ELR (cell line): ENCODE data around the gene EDAR.
A peak's percentile ranks its signal among the peaks of the same experiment; 100 is the strongest.

Experiments used
- DNase-seq: peaks from one replicate; pipeline ENCODE4 v3.0.0-alpha.2; 2015; ENCODE audit warnings: low read depth

EDAR gene

GRCh38 chr2:108988796-108989713 is at the start of gene EDAR:
EDAR (minus strand) TSS chr2:108989220; CDS start chr2:108931014, 58,206 bp downstream.
- DNase-seq, result peak; percentile 49

DNA sequence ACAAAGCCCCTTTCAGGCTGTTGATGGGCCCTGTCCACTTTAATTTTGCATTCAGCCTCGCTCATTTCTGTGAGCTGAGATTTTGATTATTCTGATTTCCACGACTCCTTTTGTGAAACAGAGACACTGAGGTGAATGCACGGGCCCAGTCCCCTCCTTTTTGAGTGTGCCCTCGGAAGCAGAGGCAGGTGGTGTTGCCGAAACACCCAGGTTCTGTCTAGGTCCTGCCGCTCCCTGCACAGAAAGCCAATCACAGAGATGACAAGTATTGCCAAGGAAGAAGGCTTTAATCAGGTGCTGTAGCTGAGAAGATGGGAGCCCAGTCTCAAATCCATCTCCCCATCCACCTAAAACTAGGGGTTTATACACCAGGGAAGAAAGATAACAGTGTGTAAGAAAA is 44.2 kb upstream of the EDAR start:
- no peak for DNase-seq

DNA sequence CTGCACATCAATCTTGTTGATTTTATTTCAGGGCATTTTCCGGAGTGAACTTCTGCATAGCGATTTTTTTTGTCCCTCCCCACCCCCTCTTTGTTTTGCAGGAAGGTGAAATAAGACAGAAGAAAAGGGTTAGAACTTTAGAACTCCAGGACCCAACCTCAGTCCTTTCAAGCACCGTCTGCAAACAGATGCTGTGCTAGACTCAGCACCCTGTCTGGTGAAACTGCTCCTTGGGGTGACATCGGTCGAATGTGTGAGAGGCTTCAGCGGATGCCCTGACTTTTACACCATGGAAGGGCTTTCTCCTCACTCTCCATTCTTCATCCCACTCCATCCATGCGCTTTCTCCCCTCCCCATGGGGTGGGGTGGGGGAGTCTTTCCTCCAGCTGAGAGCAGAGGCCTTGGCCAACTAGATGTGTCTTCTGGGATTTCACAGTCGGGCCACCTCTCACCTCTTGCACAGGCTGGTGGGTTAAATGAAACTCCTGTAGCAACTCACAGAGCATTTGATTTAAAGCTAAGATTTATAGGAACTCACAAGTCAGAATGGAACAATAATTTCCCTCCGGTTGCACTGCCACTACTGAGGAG is 43.3 kb upstream of the EDAR start:
- no peak for DNase-seq

- peak; percentile 21 for DNase-seq
These were observed 42.6 kb upstream of the EDAR start for GRCh38 chr2:109031476-109032228.

GRCh38 chr2:109030870-109031475 is 42.0 kb upstream of the EDAR start:
- DNase-seq, result no peak

- DNase-seq, result no peak
These were observed 40.6 kb upstream of the EDAR start for GRCh38 chr2:109029490-109030201.

DNA sequence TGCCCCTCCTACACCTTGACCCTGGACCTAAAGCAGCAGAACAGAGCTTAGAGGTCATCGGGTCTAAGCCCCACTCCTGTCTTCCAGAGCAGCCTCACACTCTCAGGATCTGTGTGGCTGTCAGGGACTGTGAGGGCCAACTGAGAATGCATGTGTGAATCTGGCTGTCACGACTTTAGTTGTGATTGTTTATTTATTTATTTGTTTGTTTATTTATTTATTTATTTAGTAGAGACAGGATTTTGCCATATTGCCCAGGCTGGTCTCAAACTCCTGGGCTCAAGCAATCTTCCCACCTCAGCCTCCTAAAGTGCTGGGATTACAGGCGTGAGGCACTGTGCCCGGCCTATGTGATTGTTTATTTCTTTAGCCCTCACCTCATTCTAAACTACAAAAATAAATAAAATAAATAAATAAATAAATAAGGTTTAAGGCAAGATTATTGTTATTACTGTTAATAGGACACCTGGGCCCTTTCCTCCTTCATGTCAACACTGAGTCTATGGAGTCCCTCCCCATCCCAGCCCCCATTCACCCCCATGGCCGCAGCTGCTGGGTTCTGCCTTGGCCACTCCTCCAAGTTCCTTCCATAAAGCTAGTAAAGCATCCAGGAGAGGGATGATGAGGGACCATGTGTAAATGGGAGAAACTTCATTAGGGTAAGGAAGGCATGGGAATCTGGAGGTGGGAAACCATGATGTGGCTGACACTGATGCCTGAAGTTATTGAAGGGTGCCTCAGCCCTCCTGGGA is 39.9 kb upstream of the EDAR start:
- DNase-seq, result no peak

- no peak for DNase-seq
These were observed 39.3 kb upstream of the EDAR start for GRCh38 chr2:109028277-109028676.

GRCh38 chr2:109027702-109028101 is 38.7 kb upstream of the EDAR start:
- no peak for DNase-seq

DNA sequence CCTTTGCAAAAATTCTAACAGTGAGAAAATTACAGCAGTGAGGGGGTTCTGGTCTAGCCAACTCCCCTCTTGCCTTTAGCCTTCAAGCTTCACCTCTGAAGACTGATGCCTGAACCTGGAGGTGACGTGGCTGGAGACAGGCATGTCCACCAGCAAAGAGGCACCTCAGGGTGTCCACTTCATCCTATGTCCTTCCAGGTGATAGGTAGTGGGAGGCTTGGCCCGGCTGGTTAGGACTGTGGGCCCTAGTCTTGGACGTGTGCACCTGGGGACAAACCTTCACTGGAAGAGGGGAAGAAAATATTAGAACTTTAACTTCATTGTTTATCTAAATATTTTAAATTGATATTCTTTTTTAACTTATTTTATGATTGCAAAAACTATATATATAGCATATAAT is 35.5 kb upstream of the EDAR start:
- DNase-seq, result no peak

- DNase-seq, result no peak
These were observed 32.9 kb upstream of the EDAR start for GRCh38 chr2:109021895-109022300.

- DNase-seq, result peak; percentile 10
These were observed 31.2 kb upstream of the EDAR start for GRCh38 chr2:109020217-109020637.

- no peak for DNase-seq
These were observed 29.4 kb upstream of the EDAR start for GRCh38 chr2:109018452-109018851.

GRCh38 chr2:109017017-109017416 is 28.0 kb upstream of the EDAR start:
- DNase-seq, result no peak

- no peak for DNase-seq
These were observed 27.4 kb upstream of the EDAR start for GRCh38 chr2:109016376-109016775.

DNA sequence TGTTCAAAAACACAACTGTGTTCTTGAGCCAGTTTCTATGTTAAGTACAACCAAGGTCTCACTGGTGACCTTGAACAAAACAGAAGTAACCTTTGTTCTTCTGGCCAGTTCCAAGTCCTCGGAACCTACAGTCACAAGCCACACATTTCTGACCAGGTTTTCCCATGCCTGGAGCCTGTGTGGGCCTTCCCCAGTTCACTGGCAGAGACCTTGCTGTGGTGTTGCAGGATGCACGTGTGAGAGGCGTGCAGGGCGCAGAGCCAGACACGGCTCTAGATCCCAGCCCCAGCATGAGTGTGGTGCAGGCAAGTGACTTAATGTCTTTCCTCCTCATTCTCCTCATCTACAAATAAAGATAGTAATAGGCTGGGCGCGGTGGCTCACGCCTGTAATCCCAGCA is 25.5 kb upstream of the EDAR start:
- no peak for DNase-seq

DNA sequence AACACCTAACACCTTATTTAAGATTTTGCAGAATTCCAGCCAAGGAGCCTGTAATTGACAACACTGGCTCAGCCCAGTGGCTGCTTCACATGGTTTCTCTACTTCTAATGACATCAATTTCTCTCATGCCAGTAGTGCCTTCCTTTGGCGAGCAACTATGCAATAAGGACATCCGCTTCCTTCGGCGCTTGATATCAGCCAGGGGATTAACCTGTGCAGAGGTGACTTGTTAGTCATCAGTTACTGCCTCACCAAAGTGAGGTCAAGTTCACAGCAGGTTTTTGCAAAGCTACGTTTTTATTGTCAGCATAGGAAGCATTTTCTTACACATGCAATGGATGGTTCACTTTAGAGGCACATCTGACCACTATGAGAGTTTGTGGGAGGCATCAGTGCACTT is 24.0 kb upstream of the EDAR start:
- DNase-seq, result no peak

GRCh38 chr2:109009920-109010610 is 21.0 kb upstream of the EDAR start:
- peak; percentile 78 for DNase-seq

- DNase-seq, result no peak
These were observed 18.0 kb upstream of the EDAR start for GRCh38 chr2:109006971-109007370.

GRCh38 chr2:109005686-109006204 is 16.7 kb upstream of the EDAR start:
- no peak for DNase-seq
